CD1c-positive myeloid dendritic cell (primary cell): ENCODE data around the gene WDR18.

ENCODE experiments used
- DNase-seq: peaks from one replicate; pipeline ENCODE4 v3.0.0-alpha.2; 2016; ENCODE audit errors: extremely low spot score

WDR18 gene

DNA sequence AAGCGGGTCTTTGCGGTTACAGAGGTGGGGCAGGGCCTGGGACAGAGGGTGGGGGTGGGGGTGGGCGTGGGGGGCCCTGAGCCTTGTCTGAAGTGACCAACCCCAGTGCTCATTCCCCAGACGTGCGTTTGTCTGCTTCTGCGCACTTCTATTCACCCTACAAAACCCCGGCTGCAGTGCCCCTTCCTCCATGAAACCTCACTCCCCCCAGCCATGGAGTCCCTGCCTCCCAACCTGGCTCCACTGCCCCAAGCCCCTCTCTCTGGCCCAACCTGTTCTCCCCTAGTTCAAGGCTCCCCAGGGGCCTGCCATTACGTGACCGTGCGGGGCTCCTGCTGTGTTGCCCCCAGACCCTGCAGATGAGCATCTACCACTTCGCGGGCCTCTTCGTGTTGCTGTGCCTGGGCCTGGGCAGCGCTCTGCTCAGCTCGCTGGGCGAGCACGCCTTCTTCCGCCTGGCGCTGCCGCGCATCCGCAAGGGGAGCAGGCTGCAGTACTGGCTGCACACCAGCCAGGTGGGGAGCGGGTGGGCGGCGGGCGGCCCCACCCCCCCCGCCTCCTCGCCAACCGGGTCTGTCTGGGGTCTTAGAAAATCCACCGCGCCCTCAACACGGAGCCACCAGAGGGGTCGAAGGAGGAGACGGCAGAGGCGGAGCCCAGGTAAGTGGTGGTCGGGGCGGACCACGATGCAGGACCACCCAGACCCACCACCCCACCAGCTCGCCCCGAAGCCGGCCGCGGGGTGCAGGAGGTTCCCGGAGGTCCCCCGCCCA lies 24.3 kb downstream of the WDR18 start:
- no peak for DNase-seq

DNA sequence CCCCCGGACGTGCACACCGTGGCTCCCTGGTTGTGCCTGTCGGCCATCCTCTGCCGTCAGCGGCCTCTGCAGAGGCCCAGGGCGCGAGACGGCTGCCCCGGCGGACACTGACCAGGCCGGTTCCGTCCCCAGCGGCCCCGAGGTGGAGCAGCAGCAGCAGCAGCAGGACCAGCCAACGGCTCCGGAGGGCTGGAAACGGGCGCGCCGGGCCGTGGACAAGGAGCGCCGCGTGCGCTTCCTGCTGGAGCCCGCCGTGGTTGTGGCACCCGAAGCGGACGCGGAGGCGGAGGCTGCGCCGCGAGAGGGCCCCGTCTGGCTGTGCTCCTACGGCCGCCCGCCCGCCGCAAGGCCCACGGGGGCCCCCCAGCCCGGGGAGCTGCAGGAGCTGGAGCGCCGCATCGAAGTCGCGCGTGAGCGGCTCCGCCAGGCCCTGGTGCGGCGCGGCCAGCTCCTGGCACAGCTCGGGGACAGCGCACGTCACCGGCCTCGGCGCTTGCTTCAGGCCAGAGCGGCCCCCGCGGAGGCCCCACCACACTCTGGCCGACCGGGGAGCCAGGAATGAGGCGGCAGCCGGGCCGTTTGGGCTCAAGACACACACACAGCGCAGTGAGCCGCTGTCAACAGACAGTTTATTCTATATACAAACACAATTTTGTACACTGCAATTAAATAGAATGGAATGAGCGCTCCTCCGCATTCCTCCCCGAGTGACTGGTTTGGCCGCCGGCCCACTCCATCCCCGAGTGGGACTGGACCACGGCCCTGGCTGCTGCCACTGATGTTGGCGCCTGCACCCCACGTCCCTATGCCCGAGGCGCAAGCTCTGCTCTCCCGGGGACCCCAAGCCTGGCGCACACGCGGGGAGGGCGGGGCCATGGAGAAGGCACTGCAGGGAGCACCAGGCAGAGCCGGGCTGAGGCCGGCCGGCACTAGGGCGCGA lies 25.2 kb downstream of the WDR18 start:
- DNase-seq, result no peak

DNA sequence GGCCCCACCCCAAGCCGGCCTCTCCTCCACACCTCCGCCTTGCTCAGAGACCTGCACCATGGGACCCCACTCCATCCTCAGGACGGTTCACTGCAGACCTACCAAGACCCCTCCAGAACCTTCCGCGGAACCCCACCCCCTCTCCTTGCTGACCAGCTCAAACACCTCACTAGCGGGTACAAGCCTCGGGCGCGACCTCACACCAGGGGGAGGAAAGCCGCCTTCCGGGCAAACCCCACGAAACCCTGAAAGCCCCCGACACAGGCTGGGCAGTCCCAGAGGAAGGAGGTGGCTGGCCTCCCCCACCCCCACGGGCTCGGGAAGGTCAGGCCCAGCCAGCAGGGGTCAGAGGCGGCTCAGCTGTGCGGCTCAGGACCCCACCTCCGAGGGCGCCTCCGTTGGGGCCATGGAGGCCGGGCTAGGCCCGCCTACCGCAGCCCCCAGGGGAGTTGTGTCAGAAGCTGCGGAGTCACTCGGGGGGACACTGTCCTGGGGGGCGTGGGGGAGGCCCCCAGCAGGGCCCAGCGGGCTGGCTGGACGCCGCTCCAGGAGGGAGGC lies 25.9 kb downstream of the WDR18 start:
- DNase-seq, result no peak

DNA sequence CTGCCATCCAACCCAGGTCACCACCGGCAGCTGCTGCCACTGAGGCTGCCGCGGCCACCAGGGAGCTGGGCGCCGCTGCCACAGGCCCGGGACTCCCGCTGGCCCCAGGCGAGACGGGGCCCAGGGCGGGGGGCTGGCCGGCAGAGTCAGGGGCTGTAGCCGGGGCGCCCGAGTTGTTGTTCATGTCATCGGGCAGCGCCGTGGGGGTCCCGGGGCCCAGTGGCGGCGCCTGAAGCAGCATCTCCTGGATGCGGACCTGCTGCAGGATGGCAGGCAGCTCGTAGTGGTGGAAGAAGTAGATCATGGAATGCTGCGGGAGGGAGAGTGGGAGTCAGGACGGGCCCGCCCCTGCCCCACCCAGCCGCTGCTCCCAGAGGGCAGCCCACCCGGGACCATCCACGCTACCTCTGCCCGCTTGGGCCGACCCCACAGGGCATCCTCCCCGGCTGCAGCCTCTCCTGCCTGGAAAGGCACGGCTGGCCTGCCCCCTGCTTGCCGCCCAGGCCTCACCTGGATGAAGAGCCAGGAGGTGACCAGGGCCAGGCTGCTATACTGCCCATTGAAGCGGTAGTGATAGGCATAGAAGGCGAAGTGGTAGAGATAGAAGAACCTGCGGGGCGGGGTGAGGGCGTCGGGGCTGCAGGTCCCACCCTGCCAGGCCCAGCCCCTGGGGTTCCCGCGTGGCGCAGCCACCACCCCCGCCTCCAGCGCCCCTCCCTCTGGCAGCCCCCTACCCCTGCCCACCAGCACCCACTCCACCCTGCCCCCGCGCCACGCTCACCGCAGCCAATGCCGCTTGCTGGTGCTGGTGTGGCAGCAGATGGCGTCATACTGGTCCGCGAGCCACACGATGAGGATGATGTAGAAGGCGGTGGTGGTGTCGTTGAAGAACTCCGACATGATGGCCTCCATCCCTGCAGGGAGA lies 26.7 kb downstream of the WDR18 start:
- DNase-seq, result no peak

DNA sequence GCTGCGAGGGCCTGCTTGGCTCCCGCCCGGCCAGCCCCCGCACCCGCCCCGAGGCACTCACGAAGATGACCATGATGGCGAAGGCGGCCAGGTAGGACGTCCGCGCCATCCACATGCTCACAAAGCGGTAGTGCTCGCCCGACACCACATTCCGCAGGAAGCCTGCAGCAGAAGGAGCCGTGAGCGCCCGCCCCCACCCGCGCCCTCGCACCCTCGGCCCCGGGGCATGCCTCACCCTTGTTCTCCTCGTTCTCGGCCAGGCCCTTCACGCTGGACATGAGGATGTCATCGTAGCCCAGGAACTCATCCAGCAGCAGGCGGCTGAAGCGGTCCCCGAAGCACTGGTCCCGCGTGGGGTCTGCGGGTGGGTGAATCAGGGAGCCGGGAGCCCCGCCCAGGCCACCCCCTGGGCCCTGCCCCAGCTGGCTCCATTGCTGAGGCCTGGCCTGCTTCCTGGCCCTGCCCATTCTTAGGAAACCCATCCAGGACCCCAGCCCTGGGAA lies 27.7 kb downstream of the WDR18 start:
- DNase-seq, result no peak

DNA sequence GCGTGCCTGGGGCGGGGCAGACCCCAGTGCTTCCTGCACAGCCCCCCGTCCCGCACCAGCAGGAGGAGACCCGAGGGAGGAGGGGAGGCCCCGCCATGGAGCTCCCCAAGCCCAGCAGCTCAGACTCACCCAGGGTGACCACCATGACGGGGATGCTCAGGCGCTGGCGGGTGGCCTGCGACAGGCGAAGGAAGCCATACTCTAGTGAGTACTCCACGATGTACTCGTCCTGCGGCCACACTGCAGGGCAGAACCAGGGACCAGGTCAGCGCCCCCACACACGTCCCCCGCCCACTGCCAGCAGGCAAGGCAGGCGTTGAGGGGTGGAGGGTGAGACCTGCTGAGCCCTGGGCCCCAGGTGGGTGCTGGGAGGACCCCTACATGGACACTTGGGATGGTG lies 28.2 kb downstream of the WDR18 start:
- no peak for DNase-seq

DNA sequence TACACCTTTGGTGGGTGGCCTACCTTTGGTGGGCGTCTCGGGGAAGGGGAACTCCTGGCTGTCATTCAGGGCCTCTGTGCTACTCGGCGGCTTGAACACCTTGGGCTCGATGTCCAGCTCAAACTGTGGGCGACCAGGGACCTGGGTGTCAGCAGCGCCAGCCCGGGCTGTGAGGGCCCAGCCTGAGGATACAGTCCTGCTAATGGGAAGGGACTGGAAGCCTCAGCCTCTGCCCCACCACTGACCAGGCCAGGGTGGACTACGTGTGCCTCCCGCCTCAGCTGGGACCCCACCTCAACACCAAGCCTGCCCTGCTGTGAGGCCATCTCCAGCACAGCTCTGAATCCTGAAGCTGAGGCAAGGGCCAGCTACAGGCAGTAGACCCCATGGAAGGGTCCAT lies 29.1 kb downstream of the WDR18 start:
- DNase-seq, result no peak

DNA sequence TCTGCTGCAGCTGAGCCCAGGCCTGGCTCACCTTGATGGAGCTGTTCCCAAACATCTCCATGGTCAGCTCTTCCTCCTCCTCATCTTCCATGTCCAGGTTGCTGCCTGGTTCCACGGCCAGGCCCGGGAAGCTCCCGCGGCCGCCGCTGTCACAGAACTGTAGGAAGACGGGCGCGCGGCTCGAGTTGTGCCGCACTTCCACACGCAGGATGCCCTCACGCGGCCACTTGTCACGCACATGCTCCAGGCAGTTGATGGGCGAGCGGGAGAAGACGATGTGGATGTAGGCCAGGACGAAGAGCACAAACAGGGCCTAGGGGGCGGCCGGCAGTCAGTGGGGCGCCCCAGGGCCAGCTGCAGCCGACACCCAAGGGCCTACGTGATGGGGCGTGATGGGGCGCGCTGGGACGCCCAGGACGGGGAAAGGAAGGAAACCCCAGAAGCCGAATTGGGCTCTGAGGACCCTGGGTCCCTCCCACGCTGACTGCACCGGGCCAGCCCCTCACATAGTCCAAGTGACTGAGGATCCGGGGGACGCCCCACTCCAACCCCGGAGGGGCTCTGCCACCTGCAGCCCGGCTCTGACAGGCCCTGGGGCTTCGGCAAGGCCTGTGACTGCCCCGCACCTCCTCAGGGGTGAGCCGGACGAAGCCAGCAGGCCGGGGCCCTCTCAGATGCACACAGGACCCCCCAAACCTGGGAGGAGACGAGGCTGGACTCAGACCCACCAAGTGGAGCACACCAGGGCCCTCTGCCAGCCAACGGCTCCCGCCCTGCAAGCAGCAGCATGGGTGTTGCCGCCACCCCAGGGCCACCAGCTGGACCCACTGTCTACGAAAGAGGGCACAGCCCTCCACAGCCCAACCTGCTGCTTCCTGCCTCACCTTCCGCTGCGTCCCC lies 30.3 kb downstream of the WDR18 start:
- DNase-seq, result no peak

DNA sequence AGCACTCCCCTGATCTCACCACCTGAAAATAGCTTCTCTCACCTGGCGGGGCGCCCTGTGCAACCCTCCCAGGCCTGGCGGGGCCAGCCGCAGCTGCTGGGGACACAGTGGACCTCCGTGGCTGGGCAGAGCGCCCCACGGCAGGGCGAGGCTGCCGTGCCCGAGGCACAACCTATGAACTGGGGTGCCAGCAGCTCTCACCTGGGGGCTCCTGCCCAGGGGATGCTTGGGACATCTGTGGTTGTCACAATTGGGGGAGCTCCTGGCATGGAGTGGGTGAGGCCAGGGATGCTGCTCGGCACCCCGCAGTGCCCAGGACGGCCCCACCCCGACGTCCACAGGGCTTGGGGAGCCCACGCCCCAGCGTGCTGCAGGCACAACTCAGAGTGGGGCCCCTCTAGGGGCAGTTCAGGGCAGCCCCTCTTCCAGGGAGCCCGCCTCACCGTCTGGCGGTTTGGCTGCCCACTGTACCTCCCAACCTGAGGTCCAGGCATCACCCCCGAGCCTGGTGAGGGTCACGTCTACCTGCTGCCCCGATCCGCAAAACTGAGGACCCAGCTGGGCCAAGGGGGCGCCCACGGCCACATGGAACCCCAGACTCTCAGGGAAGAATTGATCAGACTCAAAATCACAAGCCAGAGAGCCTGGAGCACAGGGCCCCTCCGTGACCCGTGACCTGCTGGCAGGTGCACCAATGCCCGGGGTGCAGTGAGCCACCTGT lies 31.1 kb downstream of the WDR18 start:
- DNase-seq, result no peak

DNA sequence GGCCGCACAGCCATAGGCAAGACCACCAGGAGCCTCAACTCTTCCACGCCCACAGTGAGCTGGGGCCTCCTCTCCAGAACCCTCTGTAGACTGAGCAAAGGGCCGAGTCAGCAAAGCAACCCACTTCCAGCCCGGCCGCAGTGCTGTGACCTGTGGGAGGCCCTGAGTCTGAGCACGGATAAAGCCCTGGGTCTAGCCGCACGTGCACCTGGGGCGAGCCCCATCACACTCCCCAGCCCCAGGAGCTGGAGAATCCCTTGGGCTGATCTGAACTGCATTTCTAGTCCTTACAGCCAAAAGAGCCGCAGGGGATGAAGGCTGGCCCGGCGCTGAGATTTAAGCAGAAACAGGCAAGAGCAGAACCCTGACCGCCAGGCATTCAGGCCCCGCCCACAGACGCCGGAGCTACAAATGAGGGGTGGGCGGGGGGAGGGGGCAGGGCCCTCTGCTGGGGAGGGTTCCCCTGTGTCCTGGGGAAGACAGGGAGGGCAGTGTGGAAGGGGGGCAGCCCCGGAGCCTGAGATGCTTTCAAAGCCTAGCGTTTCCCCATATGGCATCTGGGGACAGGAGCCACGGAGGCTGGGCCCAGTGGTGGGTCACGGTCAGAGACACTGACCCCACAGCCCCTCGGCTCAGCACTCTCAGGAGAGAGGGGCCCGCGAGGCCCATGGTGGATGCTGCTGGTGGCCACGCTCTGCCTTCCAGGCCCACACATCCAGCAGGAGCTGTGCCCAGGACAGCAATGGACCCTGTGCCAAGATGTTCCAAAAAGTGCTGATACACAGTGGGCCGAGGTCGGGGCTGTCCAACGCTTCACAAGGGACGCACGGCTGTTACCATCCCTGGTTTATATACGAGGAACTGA lies 31.9 kb downstream of the WDR18 start:
- DNase-seq, result no peak

DNA sequence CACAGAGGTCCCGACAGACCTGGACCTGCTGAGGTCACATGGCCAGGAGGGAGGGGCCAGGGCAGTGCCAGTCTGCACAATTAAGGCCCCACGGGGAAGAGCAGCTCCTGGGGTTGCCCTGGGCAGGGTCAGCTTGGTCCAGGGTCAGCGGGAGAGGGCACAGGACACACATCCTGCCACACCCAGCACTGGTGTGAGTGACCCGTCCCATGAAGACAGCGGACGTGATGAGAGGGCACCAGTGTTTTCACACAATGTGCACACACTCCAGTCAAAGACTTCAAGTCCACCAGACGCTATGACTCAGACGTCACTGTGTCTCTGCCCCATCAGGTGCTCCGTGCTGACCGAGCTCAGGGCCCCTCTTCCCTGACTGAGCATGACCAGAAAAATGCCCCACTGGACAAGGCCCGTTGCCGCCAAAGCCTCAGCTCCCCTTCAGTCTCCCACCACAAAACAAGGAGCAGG lies 32.5 kb downstream of the WDR18 start:
- no peak for DNase-seq

DNA sequence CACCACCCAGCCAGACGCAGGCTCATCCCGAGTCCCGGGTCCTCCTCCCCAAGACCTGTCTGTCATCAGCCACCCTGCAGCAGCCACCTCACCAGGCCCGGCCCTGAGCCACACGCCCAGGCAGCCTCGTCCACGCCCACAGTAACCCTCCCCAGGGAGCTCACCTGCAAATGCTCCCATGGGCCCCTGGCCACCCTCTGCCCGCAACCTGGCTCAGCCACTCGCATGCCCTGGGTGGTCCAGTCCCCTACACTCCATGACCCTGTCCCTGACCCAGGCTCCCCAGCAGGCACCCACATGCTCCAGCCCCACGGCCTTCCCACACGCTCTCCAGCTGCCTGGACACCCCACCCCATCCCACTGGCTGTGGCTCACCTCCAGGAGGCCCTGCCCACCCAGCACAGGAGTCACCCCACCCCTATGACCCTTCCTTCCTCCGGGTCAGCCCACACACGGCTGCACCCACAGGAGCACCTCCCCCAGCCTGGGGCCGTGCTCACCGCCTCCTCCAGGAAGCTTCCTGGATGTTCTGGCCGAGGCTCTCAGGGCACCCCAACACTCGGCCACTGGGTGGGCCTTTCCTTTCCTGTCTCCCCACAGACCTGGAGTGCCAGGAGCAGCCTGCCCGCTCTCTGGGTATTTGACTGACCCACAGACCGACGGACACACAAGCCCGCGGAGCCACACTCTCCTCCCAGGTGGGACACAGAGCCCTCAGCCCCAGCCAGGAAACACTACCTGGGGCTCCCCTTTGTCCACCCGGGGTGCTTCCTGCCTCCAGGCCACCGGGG lies 33.2 kb downstream of the WDR18 start:
- peak; percentile 30 for DNase-seq

DNA sequence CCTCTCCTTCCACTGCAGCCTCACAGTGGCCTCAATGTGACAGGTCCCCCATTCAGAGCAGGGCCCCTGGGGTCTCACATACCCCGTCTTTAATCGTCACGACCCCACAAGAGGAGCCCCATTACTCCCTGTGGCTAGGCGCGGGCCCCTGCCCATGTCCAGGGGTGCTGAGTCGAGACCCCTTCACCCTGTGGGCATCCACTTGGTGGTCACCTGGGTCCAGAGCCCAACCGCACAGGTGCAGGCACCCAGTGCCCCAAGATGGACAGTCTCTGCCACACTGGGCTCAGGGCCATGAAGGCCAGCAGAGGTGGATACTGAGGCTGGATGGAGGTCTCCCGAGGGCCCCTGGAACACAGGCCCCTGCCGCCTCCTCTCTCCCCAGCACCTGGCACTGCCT lies 33.8 kb downstream of the WDR18 start:
- DNase-seq, result no peak

DNA sequence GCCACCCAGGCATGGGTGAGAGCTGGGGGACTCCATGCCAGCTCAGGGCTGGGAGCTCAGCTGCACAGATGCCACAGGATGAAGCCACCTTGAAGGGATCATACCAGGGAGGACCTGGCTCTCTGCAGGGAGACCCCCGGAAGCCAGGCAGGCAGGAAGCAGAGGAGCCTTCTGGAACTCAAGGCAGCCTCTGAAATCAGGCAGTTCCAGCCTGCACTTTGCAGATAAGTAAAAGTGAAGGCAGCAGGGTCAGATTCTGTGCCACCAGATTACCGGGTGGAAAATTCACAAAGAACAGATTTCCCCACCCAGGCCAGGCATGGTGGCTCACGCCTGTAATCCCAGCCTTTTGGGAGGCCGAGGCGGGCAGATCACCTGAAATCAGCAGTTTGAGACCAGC lies 34.2 kb downstream of the WDR18 start:
- DNase-seq, result no peak

DNA sequence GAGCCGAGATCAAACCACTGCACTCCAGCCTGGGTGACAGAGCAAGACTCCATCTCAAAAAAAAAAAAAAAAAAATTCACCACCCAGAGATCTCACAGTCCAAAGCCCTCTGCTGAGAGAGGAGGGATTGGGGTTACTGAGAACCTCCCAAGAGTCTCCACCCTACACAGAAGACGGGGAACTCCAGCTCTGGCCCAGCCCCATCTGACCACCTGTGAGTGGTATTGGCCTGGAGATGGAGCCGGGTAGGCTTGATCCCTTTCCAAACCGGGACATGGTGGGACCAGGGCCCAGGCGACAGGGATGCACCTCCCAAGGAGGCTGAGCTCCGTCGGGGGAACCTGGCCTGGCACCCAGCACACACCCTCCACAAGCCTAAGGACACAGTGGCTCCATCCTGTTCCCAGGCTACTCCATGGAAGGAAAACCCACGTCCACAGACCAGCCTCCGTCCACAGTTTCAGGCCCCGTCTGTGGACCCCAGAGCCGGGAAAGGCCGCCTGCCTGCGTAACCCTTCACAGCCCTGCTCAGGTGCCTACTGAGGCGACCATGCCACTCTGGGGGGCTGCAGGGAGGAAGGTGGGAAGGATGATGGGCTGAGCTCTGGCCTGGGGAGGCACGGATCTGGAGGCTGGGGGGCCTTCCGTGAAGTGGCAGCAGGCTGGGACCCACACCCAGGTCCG lies 34.9 kb downstream of the WDR18 start:
- no peak for DNase-seq

DNA sequence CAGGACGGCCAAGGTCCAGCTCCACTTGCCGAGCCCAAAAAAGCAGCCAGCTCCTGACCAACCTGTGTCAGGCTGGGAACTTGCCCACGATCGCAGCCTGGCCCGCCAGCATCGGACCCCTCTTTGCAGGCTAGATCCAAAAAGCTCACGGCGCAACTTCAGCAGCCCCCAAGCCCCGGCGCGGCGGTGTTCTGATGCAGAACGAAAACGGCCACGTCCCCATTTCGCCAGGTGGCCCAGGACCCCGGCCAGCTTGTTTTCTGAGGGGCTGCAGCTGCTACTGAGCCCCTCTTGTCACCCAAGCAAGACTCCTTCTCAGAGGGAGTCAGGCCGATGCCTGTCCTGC lies 35.4 kb downstream of the WDR18 start:
- DNase-seq, result no peak
